ENCODE measurements around the gene EGFLAM. TPM values are rescaled to one million over a fixed set of nuclear protein-coding genes. Genes with fewer than 3 reads are reported as not detected.

The EGFLAM gene
- total RNA-seq, 1 experiment from 2014 or later, result not detected

DNA sequence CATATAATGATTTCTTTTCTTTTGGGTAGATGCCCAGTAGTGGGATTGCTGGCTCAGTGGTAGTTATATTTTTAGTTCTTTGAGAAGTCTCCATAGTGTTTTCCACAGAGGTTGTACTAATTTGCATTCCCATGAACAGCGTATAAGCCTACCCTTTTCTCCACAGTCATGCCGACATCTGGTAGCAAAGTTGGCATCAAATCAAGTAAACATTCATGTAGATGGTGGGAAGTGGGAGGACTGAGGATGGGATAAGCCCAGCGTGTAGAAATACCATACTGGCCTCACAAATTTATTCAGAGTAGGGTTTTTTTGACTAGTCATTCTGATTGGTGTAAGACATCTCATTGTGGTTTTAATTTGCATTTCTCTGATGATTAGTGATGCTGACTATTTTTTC is 115.4 kb downstream of the EGFLAM start:
- Mint-ChIP-seq H3K4me1 (ENCODE audit: low read depth, unreplicated experiment) (no peaks in the 10 kb centered on the region), H3K9me3 (ENCODE audit: unreplicated experiment) (no peaks in the 10 kb centered on the region), H3K36me3 (ENCODE audit: insufficient read depth, unreplicated experiment) (no peaks in the 10 kb centered on the region), H3K27ac (ENCODE audit: unreplicated experiment) (no peak overlapping the region), H3K27me3 (ENCODE audit: insufficient read depth, unreplicated experiment) (peaks cover 16% of the 10 kb centered on the region), H3K4me3 (ENCODE audit: unreplicated experiment) (no peak overlapping the region)
- no peak overlapping the region for H3K4me3 ChIP-seq (ENCODE audit: low read depth, low read length)
- no peaks in the 10 kb centered on the region for H3K9me3 ChIP-seq
- H3K4me1 ChIP-seq, result no peaks in the 10 kb centered on the region
- no peaks in the 10 kb centered on the region for H3K27me3 ChIP-seq (replicated peaks; ENCODE audit: control insufficient read depth, insufficient read depth, low read length)
- intact Hi-C loops (cut with micrococcal nuclease; ENCODE audit: unreplicated experiment), result no loop called here
- TF ChIP-seq, protein P1, sequence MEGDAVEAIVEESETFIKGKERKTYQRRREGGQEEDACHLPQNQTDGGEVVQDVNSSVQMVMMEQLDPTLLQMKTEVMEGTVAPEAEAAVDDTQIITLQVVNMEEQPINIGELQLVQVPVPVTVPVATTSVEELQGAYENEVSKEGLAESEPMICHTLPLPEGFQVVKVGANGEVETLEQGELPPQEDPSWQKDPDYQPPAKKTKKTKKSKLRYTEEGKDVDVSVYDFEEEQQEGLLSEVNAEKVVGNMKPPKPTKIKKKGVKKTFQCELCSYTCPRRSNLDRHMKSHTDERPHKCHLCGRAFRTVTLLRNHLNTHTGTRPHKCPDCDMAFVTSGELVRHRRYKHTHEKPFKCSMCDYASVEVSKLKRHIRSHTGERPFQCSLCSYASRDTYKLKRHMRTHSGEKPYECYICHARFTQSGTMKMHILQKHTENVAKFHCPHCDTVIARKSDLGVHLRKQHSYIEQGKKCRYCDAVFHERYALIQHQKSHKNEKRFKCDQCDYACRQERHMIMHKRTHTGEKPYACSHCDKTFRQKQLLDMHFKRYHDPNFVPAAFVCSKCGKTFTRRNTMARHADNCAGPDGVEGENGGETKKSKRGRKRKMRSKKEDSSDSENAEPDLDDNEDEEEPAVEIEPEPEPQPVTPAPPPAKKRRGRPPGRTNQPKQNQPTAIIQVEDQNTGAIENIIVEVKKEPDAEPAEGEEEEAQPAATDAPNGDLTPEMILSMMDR (IDR thresholded peaks at IDR 0.05; ENCODE audit: insufficient read depth in 1 of 2, low read depth in 1 of 2, low read length in 1 of 2, severe bottlenecking in 1 of 2, unreplicated experiment in 1 of 2), result no peak
- DNase-seq, result no peak
- CTCF ChIA-PET, result no interaction called here
- BruUV-seq (replicated peaks), result no TSS peak
- H3K36me3 ChIP-seq (ENCODE audit: control insufficient read depth, insufficient read depth, low read length), result no peaks in the 10 kb centered on the region
- POLR2A ChIA-PET, result no interaction called here

DNA sequence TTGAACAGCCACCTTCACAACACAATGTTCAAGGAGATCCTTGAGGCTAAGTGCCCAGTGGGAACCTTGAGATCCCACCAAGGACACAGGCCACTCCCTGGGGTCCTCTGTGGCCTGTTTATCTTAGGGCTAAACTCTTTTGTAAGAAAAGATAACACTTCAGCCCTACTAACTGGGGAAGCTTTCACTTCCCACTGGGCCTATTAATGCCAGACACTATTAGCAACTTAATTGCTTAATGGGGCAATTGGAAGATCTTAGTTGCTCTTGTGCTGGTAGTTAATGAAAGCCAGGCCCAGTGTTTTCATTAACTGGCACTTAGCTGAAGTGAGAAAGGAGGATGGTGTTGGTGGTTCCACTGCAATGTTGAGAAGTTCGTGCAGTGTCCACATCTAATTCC is 117.1 kb downstream of the EGFLAM start:
- BruUV-seq (replicated peaks), result no TSS peak
- no peak for DNase-seq
- intact Hi-C loops (cut with micrococcal nuclease; ENCODE audit: unreplicated experiment), result no loop called here
- no peaks in the 10 kb centered on the region for H3K4me1 ChIP-seq
- H3K36me3 ChIP-seq (ENCODE audit: control insufficient read depth, insufficient read depth, low read length), result no peaks in the 10 kb centered on the region
- H3K4me3 Mint-ChIP-seq (ENCODE audit: unreplicated experiment), result no peak overlapping the region
- H3K9me3 Mint-ChIP-seq (ENCODE audit: unreplicated experiment), result no peaks in the 10 kb centered on the region
- no peak overlapping the region for H3K27ac Mint-ChIP-seq (ENCODE audit: unreplicated experiment)
- ChIA-PET POLR2A (no interaction called here), CTCF (no interaction called here)
- H3K27me3 ChIP-seq (replicated peaks; ENCODE audit: control insufficient read depth, insufficient read depth, low read length), result no peaks in the 10 kb centered on the region
- H3K9me3 ChIP-seq, result no peaks in the 10 kb centered on the region
- TF ChIP-seq, protein P1 (IDR thresholded peaks at IDR 0.05; ENCODE audit: insufficient read depth in 1 of 2, low read depth in 1 of 2, low read length in 1 of 2, severe bottlenecking in 1 of 2, unreplicated experiment in 1 of 2), result no peak
- H3K4me1 Mint-ChIP-seq (ENCODE audit: low read depth, unreplicated experiment), result peaks cover 8% of the 10 kb centered on the region
- H3K27me3 Mint-ChIP-seq (ENCODE audit: insufficient read depth, unreplicated experiment), result peaks cover 19% of the 10 kb centered on the region
- H3K4me3 ChIP-seq (ENCODE audit: low read depth, low read length), result no peak overlapping the region
- H3K36me3 Mint-ChIP-seq (ENCODE audit: insufficient read depth, unreplicated experiment), result no peaks in the 10 kb centered on the region

DNA sequence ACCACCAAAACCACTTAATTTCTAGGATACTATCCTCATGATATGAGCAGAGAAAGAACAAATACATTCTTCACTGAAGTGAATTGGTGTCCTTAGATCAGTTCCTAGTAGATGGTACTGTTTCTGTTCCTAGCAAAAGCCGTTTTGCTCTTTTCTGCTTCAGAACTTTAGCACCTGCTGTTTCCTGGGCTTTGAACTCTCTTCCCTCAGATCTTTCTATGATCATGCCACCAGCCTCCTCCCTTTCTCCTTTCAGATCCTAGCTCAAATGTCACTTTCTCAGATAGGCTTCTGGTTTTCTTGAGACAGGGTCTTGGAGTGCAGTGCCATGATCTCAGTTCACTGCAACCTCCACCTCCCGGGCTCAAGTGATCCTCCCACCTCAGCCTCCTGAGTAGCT is 118.0 kb downstream of the EGFLAM start:
- Mint-ChIP-seq H3K9me3 (ENCODE audit: unreplicated experiment) (no peaks in the 10 kb centered on the region), H3K4me1 (ENCODE audit: low read depth, unreplicated experiment) (peaks cover 8% of the 10 kb centered on the region), H3K4me3 (ENCODE audit: unreplicated experiment) (no peak overlapping the region), H3K27ac (ENCODE audit: unreplicated experiment) (no peak overlapping the region), H3K27me3 (ENCODE audit: insufficient read depth, unreplicated experiment) (peaks cover 21% of the 10 kb centered on the region), H3K36me3 (ENCODE audit: insufficient read depth, unreplicated experiment) (no peaks in the 10 kb centered on the region)
- ChIA-PET CTCF (no interaction called here), POLR2A (no interaction called here)
- H3K4me1 ChIP-seq, result no peaks in the 10 kb centered on the region
- TF ChIP-seq, protein P1 (IDR thresholded peaks at IDR 0.05; ENCODE audit: insufficient read depth in 1 of 2, low read depth in 1 of 2, low read length in 1 of 2, severe bottlenecking in 1 of 2, unreplicated experiment in 1 of 2), result no peak
- H3K9me3 ChIP-seq, result no peaks in the 10 kb centered on the region
- intact Hi-C loops (cut with micrococcal nuclease; ENCODE audit: unreplicated experiment), result no loop called here
- H3K36me3 ChIP-seq (ENCODE audit: control insufficient read depth, insufficient read depth, low read length), result no peaks in the 10 kb centered on the region
- no peak for DNase-seq
- no peaks in the 10 kb centered on the region for H3K27me3 ChIP-seq (replicated peaks; ENCODE audit: control insufficient read depth, insufficient read depth, low read length)
- no peak overlapping the region for H3K4me3 ChIP-seq (ENCODE audit: low read depth, low read length)
- BruUV-seq (replicated peaks), result no TSS peak

All from Caco-2 (cell line).